ENCODE measurements around the gene ELAPOR2. TPM values are rescaled to one million over a fixed set of nuclear protein-coding genes. Genes with fewer than 3 reads are reported as not detected.
"Not testable (repeated sequence)": the region's sequence is repeated elsewhere in the genome, so short reads cannot be mapped to it uniquely, and the experiment has no call there.

The ELAPOR2 gene
- total RNA-seq, 3 donors from 2014 or later = 14.4 to 38.1 (median 34.7) TPM

GRCh38 chr7:87039691-87040299 lies 19.7 kb downstream of the ELAPOR2 start:
- H3K27ac ChIP-seq = peak overlapping the region in 1 of 2 donors; percentile 48
- peak overlapping the region; percentile 9 to 49 (median 32) for H3K4me3 ChIP-seq
- H3K27me3 ChIP-seq; H3K36me3 ChIP-seq; intact Hi-C loops (cut with DNase I; ENCODE audit: low total_unique reads); H3K4me1 ChIP-seq; H3K9me3 ChIP-seq: not testable (repeated sequence)
- peak in 1 of 2 donors; percentile 18 for DNase-seq (ENCODE audit: low spot score in 2 of 2)

DNA sequence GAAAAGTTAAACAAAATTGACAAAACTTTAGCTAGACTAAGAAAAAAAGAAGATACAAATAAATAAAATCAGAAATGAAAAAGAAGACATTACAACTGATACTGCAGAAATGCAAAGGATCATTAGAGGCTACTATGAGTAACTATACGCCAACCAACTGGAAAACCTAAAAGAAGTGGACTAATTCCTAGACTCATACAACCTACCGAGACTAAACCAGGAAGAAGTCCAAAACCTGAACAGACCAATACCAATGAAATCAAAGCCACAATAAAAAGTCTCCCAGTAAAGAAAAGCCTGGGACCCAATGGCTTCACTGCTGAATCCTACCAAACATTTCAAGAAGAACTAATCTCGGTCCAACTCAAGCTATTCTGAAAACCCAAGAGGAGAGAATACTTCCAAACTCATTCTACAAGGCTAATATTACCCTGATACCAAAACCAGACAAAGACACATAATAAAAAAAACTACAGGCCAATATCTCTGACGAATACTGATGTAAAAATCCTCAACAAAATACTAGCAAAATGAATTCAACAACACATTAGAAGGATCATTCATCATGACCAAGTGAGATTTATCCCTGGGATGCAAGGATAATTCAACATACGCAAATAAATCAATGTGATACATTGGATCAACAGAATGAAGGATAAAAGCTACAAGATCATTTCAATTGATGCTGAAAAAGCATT lies 20.3 kb downstream of the ELAPOR2 start:
- H3K27me3 ChIP-seq = no peaks in the 10 kb centered on the region
- TF ChIP-seq POLR2AphosphoS5 (IDR thresholded peaks at IDR 0.05) (no peak), CTCF (IDR thresholded peaks at IDR 0.05) (no peak), POLR2A (IDR thresholded peaks at IDR 0.05) (no peak)
- no peak for DNase-seq (ENCODE audit: low spot score in 2 of 2)
- H3K9me3 ChIP-seq = no peaks in the 10 kb centered on the region
- H3K36me3 ChIP-seq = no peaks in the 10 kb centered on the region
- H3K4me1 ChIP-seq = no peaks in the 10 kb centered on the region
- no peak overlapping the region for H3K27ac ChIP-seq
- intact Hi-C loops (cut with DNase I; ENCODE audit: low total_unique reads) = no loop called here
- peak overlapping the region; percentile 9 to 49 (median 32) for H3K4me3 ChIP-seq

- no peaks in the 10 kb centered on the region for H3K27me3 ChIP-seq
- no peak overlapping the region for H3K27ac ChIP-seq
- no peak overlapping the region for H3K4me3 ChIP-seq
- intact Hi-C loops (cut with DNase I; ENCODE audit: low total_unique reads) = no loop called here
- TF ChIP-seq POLR2AphosphoS5 (IDR thresholded peaks at IDR 0.05) (no peak), POLR2A (IDR thresholded peaks at IDR 0.05) (no peak), CTCF (IDR thresholded peaks at IDR 0.05) (no peak)
- H3K36me3 ChIP-seq = no peaks in the 10 kb centered on the region
- no peaks in the 10 kb centered on the region for H3K9me3 ChIP-seq
- no peaks in the 10 kb centered on the region for H3K4me1 ChIP-seq
- no peak for DNase-seq (ENCODE audit: low spot score in 2 of 2)
These were observed 22.5 kb downstream of the ELAPOR2 start for GRCh38 chr7:87036985-87037384.

GRCh38 chr7:87032604-87033339 lies 26.7 kb downstream of the ELAPOR2 start:
- intact Hi-C loops (cut with DNase I; ENCODE audit: low total_unique reads) = no loop called here
- Histone ChIP-seq H3K27me3 (no peaks in the 10 kb centered on the region), H3K9me3 (no peaks in the 10 kb centered on the region), H3K36me3 (no peaks in the 10 kb centered on the region), H3K4me1 (no peaks in the 10 kb centered on the region), H3K4me3 (no peak overlapping the region), H3K27ac (no peak overlapping the region)
- DNase-seq (ENCODE audit: low spot score in 2 of 2) = no peak
- TF ChIP-seq POLR2AphosphoS5 (IDR thresholded peaks at IDR 0.05) (no peak), CTCF (IDR thresholded peaks at IDR 0.05) (no peak), POLR2A (IDR thresholded peaks at IDR 0.05) (no peak)

DNA sequence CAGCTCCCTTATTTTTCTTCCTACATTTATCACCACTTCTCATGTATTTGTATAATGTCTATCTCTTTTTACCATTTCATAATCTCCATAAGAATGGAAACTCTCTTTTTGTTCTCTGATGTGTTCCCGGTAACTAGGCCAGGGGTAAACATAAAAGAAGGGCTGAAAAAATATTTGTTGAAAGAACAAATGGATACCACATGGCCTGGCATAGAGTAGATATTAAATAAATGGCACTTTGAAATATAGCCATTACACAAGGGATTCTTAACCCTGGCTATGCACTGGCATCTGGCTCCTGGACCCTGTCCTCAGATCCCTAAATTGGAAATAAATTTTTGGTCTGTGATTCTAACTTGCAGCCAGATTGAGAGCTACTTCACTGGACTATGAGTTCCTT lies 30.4 kb downstream of the ELAPOR2 start:
- no peak for DNase-seq (ENCODE audit: low spot score in 2 of 2)
- no peak for TF ChIP-seq POLR2AphosphoS5 (IDR thresholded peaks at IDR 0.05)
- TF ChIP-seq POLR2A (IDR thresholded peaks at IDR 0.05) = no peak
- TF ChIP-seq CTCF (IDR thresholded peaks at IDR 0.05) = no peak

More for the DNA sequence above, 30.4 kb downstream of the ELAPOR2 start:
- H3K27me3 ChIP-seq = no peaks in the 10 kb centered on the region
- H3K4me3 ChIP-seq = no peak overlapping the region
- intact Hi-C loops (cut with DNase I; ENCODE audit: low total_unique reads) = no loop called here
- no peaks in the 10 kb centered on the region for H3K9me3 ChIP-seq
- H3K4me1 ChIP-seq = no peaks in the 10 kb centered on the region
- no peak overlapping the region for H3K27ac ChIP-seq
- H3K36me3 ChIP-seq = no peaks in the 10 kb centered on the region
